ENCODE data around the gene FOXD4L6.
"Not testable (repeated sequence)": the region's sequence is repeated elsewhere in the genome, so short reads cannot be mapped to it uniquely, and the experiment has no call there.

FOXD4L6 gene

DNA sequence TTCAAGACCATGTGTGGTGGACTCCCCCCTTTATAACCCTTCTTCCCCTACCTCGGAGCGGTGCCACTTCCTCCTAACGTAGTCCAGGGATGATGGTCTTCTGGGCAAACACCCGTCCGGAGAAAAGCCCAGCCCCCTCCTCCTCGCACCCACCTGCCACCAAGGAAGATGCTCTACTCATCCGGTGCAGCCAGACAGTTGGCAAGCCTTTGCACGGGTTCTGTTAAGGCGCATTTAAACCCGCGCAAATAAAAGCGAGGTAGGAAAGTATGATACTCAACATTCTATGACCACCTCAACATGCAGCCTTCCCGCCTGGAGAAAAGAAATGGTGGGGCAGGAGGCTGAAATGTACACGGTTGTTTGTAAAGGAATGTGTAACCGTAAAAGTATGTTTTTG lies at the start of gene FOXD4L6:
Gene FOXD4L6, minus strand, starts transcription at position 101 of the 400 bp plus-strand sequence. CDS start 298 bp downstream, outside the sequence.
- not testable (repeated sequence) for DNase-seq

DNA sequence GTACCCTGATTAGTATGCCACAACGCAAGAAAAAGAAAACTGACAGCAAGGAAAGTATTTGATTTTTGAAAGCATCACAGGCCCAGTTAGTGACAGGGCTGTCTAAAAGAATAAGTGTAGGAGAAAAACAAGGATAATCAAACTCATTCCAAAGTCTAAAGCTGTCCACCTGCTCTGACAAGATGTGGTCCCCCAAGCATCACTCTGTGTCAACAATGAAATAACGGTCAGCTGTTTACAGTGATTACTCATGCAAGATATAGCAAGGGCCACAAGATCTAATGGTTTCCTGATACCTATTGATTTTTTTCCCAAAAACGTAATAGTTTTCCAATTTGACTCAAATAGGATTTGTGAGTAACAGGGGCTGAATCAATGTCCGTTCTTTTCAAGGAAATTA lies 46.5 kb upstream of the FOXD4L6 start:
- DNase-seq, result not testable (repeated sequence)

- not testable (repeated sequence) for DNase-seq
These were observed 21.6 kb upstream of the FOXD4L6 start for GRCh38 chr9:41150116-41150515.

DNA sequence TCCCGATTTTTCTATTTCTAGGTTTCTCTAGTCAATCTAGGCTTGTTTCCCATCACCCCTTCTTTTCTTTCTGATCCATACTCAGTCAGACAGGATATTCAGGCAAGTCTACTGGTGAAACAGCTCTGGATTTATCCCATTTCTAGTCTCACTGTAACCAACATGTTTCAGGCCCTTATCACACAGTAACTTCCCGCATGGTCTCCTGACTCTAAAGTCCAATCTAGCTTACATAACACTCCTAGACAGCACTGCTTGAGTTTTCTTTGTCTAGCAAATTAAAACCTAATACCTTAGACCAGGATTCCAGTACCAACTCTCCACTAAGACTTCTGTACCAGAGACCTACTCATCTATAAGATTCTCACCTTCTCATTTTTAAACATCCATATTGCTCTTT lies 13.4 kb upstream of the FOXD4L6 start:
- not testable (repeated sequence) for DNase-seq

GRCh38 chr9:41126746-41127446 lies 1.6 kb downstream of the FOXD4L6 start:
- DNase-seq, result not testable (repeated sequence)

- DNase-seq, result not testable (repeated sequence)
These were observed 2.5 kb downstream of the FOXD4L6 start for GRCh38 chr9:41125936-41126335.

DNA sequence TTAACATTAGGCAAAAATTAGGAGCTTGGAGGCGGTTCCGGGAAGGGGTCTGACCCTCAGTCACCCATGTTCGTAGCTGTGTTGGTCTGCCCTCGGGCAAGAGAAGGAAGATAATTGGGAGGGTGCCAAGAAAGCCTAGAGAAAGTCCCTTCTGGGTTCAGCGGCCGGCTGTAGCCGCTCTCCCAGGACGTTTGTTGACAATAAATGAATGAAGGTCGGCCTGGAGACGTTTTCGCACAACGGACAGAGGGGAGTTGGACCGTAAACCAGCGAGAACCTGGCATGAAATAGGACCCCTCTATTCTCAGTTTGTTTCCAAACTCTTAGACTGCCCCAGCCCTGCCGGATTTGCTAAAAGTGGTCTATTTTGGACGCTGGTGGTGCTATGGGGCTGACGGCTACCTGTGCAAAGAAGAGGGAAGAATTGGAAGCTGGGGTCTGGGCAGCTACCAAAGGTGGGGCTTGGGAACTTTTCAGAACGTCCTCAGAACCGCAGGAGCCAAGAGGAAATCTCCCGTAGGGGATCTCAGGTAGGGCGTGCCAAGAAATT lies 3.3 kb downstream of the FOXD4L6 start:
- not testable (repeated sequence) for DNase-seq

DNA sequence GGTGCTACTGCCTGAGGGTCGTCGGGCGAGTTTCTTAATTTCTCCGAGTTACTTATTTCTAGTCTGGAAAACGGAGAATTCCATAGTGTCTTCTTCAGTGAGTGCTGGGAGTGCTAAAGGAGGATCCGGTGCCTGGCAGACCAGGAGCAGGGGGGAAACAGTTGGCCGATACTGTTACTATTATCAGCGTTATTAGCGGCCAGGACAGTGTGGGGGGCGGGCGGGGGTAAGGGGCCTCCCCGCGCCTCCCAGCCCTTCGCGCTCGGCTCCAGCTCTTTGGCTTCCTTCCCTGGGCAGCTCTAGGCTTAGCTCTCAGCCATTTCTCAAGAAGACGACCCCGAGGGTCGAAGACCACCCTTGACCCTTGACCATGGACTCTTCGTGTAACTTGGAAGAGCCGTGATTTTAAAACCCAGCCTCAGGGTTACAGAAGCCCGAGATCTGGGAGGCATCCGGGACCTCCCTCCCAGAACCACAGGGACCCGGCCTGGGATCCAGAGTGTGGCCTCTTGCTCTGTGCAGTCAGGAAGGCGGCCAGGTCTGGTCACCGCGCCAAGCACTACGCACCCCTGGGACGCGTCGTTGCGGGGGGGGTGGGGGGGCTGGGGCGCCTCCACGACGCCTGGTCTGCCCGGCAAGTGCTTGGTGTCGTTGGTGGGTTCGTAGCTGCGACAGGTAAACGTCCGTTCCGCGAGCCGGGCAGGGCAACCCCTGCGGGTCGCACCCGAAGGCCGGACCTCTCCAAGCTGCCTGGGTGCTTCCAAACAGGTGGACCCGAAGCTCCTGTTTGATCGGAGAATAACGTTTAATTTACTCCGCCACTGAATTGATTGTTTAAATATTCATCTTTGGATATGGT lies 4.0 kb downstream of the FOXD4L6 start:
- DNase-seq, result not testable (repeated sequence)

- not testable (repeated sequence) for DNase-seq
These were observed 4.7 kb downstream of the FOXD4L6 start for GRCh38 chr9:41123812-41124211.

DNA sequence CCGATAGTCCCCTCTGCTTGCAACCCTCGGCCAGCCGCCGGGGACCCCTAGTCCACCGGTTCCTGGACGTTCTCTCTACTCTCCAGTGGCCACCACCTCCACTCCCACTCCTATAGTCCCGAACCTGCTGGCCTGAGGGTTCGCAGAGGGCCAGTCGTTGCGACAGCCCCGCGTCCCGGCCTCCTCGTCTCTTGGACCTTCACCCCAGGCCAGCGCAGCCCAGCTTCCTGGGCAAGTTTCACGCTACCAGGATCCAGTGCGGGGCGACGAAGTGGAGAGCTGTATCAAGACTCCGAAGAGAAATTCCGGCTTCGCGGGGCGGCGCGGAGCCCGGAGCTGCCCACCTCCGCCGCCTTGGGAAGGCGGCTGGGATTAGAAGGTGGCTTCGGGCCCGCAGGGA lies 5.1 kb downstream of the FOXD4L6 start:
- DNase-seq, result not testable (repeated sequence)

GRCh38 chr9:41120696-41121095 lies 7.8 kb downstream of the FOXD4L6 start:
- not testable (repeated sequence) for DNase-seq

DNA sequence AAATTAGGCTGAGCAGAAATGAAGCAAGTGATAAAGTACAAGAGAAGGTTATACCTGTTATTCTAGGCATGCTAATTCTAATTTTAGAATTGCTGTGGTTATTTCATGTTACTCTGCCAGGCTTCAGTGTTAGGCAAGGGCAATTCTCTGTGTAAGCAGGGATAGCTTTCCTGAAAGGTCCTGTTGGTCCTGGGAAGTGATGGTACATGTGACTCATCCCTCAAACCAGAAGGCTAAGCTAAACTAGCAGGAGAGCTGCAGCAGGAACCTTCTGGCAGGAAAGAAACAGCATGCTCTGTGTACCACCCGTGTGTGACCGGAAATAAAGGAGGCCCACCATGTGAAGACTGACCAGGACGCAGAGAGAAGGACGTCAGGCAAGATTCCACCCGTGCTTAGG lies 8.8 kb downstream of the FOXD4L6 start:
- DNase-seq, result not testable (repeated sequence)

DNA sequence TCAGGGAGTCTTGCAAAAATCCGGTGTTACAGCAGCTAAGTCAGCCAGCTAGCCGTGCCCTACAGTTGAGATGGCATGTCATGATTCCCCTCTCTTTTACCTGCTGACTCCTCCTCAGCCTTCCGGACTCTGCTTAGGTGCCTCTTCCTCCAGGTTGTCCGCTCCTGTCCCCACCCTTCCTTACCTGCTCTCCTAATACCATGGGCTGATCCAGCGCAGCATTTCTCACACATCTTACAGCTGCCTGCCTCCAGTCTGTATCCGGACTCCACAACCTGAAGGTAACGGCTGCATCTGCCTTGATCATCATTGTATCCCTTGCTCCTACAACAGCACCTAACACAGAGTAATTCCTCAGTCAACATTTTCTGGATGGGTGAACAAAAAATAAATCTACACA lies 9.2 kb downstream of the FOXD4L6 start:
- not testable (repeated sequence) for DNase-seq

DNA sequence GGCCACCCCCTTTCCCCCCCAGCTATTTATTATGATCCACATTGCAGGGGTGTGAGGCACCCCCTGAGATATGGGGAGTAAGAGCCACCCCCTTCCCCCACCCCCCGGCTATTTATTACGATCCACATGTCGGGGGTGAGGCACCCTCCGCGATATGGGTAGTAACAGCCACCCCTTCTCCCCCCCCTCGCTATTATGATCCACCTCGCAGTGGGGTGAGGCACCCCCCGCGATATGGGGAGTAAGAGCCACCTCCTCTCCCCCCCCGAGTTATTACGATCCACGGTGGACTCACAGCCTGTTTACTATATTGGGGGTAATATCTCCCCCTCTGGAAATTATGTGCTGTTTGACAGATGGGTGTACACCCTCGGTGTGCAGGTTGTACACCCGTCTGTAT lies 15.1 kb downstream of the FOXD4L6 start:
- not testable (repeated sequence) for DNase-seq

DNA sequence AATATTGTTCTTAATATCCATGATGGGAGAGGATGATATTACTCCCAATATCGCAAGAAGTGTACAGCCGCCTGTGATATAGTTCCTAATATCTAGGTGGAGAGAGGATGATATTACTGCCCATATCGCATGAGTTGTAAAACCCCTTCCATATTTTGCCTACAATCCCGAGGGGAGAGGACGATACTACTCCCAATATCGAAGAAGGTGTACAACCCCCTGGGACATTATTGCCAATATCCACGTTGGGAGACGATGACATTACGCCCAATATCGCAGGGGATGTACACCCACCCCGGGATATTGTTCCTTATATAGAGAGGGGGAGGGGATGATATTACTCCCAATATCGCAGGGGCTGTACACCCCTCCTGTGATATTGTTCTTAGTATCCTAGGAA lies 17.1 kb downstream of the FOXD4L6 start:
- DNase-seq, result not testable (repeated sequence)

DNA sequence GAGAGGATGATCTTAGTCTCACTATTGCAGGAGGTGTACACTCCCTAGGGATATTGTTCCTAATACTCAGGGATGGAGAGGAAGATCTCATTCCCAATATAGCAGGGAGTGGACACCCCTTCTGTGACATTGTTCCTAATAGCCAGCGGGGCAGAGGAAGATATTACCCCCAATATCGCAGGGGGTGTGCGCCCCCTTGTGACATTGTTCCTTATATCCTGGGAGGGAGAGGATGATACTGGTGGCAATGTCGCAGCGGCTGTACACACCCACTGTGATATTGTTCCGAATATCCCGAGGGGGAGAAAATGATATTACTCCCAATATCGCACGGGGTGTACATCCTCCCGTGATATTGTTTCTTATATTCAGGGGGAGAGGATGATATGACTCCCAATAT lies 17.6 kb downstream of the FOXD4L6 start:
- DNase-seq, result peak; percentile 21

- DNase-seq, result peak; percentile 36
These were observed 19.2 kb downstream of the FOXD4L6 start for GRCh38 chr9:41109253-41109652.

DNA sequence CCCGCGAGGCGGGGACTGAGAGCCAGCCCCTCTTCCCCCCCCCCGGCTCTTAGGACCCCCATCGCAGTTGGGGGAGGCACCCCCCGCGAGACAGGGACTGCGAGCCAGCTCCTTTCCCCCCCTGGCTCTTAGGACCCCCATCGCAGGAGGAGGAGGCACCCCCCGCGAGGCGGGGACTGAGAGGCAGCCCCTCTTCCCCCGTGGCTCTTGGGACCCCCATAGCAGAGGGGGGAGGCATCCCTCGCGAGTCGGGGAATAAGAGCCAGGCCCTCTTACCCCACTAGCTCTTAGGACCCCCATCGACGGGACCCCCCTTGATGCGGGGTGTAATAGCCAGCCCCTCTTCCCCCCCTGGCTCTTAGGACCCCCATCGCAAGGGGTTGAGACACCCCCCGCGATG lies 19.7 kb downstream of the FOXD4L6 start:
- DNase-seq, result not testable (repeated sequence)

DNA sequence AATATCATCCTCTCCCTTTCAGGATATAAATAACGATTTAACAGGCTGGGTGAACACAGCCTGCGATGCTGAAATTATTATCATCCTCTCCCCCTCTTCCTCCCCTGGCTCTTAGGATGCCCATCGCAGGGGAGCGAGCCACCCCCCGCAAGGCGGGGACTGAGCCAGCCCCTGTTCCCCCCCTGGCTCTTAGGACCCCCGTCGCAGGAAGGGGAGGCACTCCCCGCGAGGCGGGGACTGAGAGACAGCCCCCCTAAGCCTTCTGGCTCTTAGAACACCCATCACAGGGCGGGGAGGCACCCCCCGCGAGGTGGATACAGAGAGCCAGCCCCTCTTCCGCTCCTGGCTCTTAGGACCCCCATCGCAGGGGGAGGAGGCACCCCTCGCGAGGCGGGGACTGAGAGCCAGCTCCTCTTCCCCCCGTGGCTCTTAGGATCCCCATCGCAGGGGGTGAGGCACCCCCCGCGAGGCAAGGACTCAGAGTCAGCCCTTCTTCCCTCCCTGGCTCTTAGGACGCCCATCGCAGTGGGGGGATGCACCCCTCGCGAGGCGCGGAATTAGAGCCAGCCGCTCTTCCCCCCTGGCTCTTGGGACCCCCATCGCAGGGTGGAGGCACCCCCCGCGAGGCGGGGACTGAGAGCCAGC lies 21.9 kb downstream of the FOXD4L6 start:
- not testable (repeated sequence) for DNase-seq

GRCh38 chr9:41105557-41106253 lies 22.8 kb downstream of the FOXD4L6 start:
- not testable (repeated sequence) for DNase-seq

GRCh38 chr9:41104542-41104941 lies 23.9 kb downstream of the FOXD4L6 start:
- not testable (repeated sequence) for DNase-seq

- DNase-seq, result not testable (repeated sequence)
These were observed 28.0 kb downstream of the FOXD4L6 start for GRCh38 chr9:41100508-41100907.

All from stimulated activated CD4-positive, alpha-beta T cell treated with anti-CD3 and anti-CD28 coated beads, Interleukin-15, amount 100 ng/mL, for 24 hours (primary cell).